ENCODE measurements around the gene SMIM3.

SMIM3 gene

GRCh38 chr5:150758531-150759333 lies 19.8 kb upstream of the SMIM3 start, which contains the start of gene DCTN4 (continued):
- TF ChIP-seq ZNF169 (tag by site-specific recombination; IDR thresholded peaks at IDR 0.05) (no peak), ZNF776 (tag by site-specific recombination; IDR thresholded peaks at IDR 0.05; ENCODE audit: borderline replicate concordance) (no peak), ZNF23 (tag by site-specific recombination; IDR thresholded peaks at IDR 0.05; ENCODE audit: borderline replicate concordance) (no peak), ZIC2 (tag by site-specific recombination; IDR thresholded peaks at IDR 0.05) (no peak), ZEB2 (tag by site-specific recombination; IDR thresholded peaks at IDR 0.05) (peak; percentile 53; the same call in 1 of the 2 replicates), ZNF404 (tag by site-specific recombination; IDR thresholded peaks at IDR 0.05) (no peak), ZNF530 (tag by site-specific recombination; IDR thresholded peaks at IDR 0.05; ENCODE audit: low read depth) (no peak), IKZF3 (tag by site-specific recombination; IDR thresholded peaks at IDR 0.05) (peak; percentile 91), ZNF639 (tag by site-specific recombination; IDR thresholded peaks at IDR 0.05) (peak; percentile 77), ZNF501 (tag by site-specific recombination; IDR thresholded peaks at IDR 0.05) (peak; percentile 81), ZNF140 (tag by site-specific recombination; IDR thresholded peaks at IDR 0.05) (no peak), BCL11B (tag by site-specific recombination; IDR thresholded peaks at IDR 0.05; ENCODE audit: low read depth) (no peak), SP2 (tag by site-specific recombination; IDR thresholded peaks at IDR 0.05) (peak; percentile 100), ZBTB6 (tag by site-specific recombination; IDR thresholded peaks at IDR 0.05) (peak; percentile 69; the same call in 1 of the 2 replicates), ZNF16 (tag by site-specific recombination; IDR thresholded peaks at IDR 0.05; ENCODE audit: low read depth) (no peak), ZNF660 (tag by site-specific recombination; IDR thresholded peaks at IDR 0.05) (0 out of 2 replicates have a peak, but pooled peaks have one; percentile 19), ZNF211 (tag by site-specific recombination; IDR thresholded peaks at IDR 0.05; ENCODE audit: low read depth) (no peak), ZNF549 (tag by site-specific recombination; IDR thresholded peaks at IDR 0.05) (no peak), PRDM4 (tag by site-specific recombination; IDR thresholded peaks at IDR 0.05) (0 out of 2 replicates have a peak, but pooled peaks have one; percentile 18), ZNF600 (tag by site-specific recombination; IDR thresholded peaks at IDR 0.05) (no peak), ZNF658 (tag by site-specific recombination; IDR thresholded peaks at IDR 0.05) (no peak), ZNF555 (tag by site-specific recombination; conservative IDR thresholded peaks at IDR 0.05) (no peak), ATF2 (tag by site-specific recombination; IDR thresholded peaks at IDR 0.05; ENCODE audit: low read depth) (no peak), KLF9 (tag by site-specific recombination; IDR thresholded peaks at IDR 0.05; ENCODE audit: low read depth) (peak; percentile 66), MEIS1 (CRISPR knock-in tag; IDR thresholded peaks at IDR 0.05; ENCODE audit: borderline replicate concordance) (no peak), KLF7 (tag by site-specific recombination; IDR thresholded peaks at IDR 0.05; ENCODE audit: borderline replicate concordance) (no peak)
